ENCODE data around the gene NAA15.

NAA15 gene

DNA sequence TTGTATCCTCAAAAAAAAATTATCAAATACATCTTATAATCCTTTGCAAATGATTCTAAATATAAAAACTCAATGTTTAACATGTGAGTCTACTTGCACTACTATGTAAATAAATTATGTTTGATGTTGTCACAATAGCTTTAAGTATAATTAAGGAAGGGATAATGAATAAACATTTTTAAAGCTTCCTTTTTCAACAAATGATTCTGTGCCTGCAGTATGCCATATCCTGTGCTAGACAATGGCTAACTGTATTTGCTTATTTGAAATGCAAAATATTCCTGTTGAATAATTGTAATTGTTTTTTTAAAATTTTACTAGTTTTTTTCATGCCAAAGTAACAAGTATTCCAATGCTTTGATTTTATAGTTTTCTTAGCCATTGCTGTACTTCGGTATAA, 60.0 kb downstream of the NAA15 start:
- no peaks in the 10 kb centered on the region for H3K27me3 Mint-ChIP-seq (ENCODE audit: low read depth)
- H3K27ac Mint-ChIP-seq = no peak overlapping the region
- H3K36me3 Mint-ChIP-seq (ENCODE audit: low read depth) = peaks cover 56% of the 10 kb centered on the region
- no peak overlapping the region for H3K4me3 Mint-ChIP-seq
- TF ChIP-seq, protein P1, sequence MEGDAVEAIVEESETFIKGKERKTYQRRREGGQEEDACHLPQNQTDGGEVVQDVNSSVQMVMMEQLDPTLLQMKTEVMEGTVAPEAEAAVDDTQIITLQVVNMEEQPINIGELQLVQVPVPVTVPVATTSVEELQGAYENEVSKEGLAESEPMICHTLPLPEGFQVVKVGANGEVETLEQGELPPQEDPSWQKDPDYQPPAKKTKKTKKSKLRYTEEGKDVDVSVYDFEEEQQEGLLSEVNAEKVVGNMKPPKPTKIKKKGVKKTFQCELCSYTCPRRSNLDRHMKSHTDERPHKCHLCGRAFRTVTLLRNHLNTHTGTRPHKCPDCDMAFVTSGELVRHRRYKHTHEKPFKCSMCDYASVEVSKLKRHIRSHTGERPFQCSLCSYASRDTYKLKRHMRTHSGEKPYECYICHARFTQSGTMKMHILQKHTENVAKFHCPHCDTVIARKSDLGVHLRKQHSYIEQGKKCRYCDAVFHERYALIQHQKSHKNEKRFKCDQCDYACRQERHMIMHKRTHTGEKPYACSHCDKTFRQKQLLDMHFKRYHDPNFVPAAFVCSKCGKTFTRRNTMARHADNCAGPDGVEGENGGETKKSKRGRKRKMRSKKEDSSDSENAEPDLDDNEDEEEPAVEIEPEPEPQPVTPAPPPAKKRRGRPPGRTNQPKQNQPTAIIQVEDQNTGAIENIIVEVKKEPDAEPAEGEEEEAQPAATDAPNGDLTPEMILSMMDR (IDR thresholded peaks at IDR 0.05; ENCODE audit: unreplicated experiment in 3 of 3) = no peak
- H3K9me3 Mint-ChIP-seq = no peaks in the 10 kb centered on the region
- H3K4me1 Mint-ChIP-seq = no peaks in the 10 kb centered on the region

DNA sequence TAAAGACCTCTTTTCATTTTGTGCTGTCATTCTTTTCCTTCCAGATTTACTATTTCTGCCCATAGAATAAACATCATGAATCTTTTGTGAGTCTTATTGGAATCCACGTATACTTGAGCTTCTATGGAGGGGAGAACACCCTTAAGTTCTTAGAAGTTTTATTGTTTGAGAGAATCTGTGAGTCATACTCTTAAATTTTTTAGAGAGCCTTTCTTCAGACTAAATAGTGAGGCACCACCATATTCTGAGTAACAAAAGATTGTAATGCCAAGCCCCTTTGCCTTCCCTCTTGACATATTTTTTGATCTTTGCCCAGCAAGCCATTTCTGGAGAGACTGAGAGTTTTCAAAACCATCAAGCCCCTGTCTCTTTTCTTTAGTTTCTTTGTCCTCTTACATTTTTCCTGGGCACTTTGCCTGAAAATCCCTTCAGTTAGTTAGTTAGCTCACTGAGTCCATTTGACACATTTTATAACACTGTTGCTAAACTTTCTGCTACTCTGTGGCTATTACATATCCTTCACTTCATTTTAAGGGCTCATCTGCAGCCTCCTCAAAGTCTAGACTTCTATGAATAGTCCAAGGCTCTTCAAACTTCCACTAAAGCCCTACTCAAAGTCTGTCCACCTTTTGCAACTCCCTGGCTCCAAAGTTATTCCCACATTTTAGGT, 66.3 kb downstream of the NAA15 start:
- Mint-ChIP-seq H3K4me1 (peaks cover 11% of the 10 kb centered on the region), H3K36me3 (ENCODE audit: low read depth) (peaks cover 73% of the 10 kb centered on the region), H3K27me3 (ENCODE audit: low read depth) (no peaks in the 10 kb centered on the region), H3K9me3 (no peaks in the 10 kb centered on the region), H3K27ac (peak overlapping the region; percentile 51 to 73 (median 63)), H3K4me3 (no peak overlapping the region)
- TF ChIP-seq, protein P1 (IDR thresholded peaks at IDR 0.05; ENCODE audit: unreplicated experiment in 3 of 3) = no peak

- H3K36me3 Mint-ChIP-seq (ENCODE audit: low read depth) = peaks cover 68% of the 10 kb centered on the region
These were observed 67.7 kb downstream of the NAA15 start for GRCh38 chr4:139368998-139369397.

DNA sequence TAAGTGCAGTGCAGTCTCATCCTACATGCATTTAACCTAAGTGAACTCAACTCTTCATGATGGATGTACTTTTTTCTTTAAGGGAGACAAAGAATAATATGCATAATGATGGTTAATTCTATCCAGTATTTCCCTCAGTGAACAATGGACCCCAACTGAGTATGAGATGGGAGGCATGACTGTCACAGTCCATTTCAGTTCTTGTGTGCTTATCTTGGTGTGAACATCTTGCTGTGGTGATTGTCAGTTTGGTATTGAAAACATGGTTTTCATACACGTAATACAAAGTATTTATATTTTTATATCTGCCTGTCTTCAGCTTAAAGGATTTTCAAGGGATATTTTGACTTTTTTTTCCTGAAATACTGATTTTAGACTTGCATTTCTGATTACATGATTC, 72.9 kb downstream of the NAA15 start:
- Mint-ChIP-seq H3K36me3 (ENCODE audit: low read depth) (peaks cover 55% of the 10 kb centered on the region), H3K27me3 (ENCODE audit: low read depth) (no peaks in the 10 kb centered on the region), H3K4me1 (no peaks in the 10 kb centered on the region), H3K4me3 (no peak overlapping the region), H3K27ac (no peak overlapping the region), H3K9me3 (no peaks in the 10 kb centered on the region)
- TF ChIP-seq, protein P1 (IDR thresholded peaks at IDR 0.05; ENCODE audit: unreplicated experiment in 3 of 3) = no peak

More at GRCh38 chr4:139368998-139369397, 67.7 kb downstream of the NAA15 start:
- no peaks in the 10 kb centered on the region for H3K9me3 Mint-ChIP-seq
- no peaks in the 10 kb centered on the region for H3K27me3 Mint-ChIP-seq (ENCODE audit: low read depth)
- H3K4me3 Mint-ChIP-seq = no peak overlapping the region
- H3K27ac Mint-ChIP-seq = peak overlapping the region in 2 of 3 experiments; percentile 68 to 77
- TF ChIP-seq, protein P1 (IDR thresholded peaks at IDR 0.05; ENCODE audit: unreplicated experiment in 3 of 3) = no peak
- peaks cover 11% of the 10 kb centered on the region for H3K4me1 Mint-ChIP-seq

DNA sequence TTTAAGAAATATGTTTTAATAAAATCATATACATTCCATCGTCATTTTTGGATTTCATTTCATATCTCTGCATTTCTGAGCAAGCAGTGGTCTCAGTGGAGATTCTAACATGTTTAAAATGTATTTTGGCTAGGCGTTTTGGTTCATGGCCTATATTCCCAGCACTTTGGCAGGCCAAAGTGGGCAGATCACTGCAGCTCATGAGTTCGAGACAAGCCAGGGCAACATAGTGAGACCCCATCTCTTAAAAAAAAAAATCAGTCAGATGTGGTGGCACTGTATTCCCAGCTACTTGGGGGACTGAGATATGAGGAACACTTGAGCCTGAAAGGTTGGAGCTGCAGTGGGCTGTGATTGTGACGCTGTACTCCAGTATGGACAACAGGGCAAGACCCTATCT, 85.1 kb downstream of the NAA15 start:
- Mint-ChIP-seq H3K4me3 (no peak overlapping the region), H3K36me3 (ENCODE audit: low read depth) (peaks cover 41% of the 10 kb centered on the region), H3K27me3 (ENCODE audit: low read depth) (no peaks in the 10 kb centered on the region), H3K27ac (no peak overlapping the region), H3K9me3 (no peaks in the 10 kb centered on the region), H3K4me1 (no peaks in the 10 kb centered on the region)
- TF ChIP-seq, protein P1 (IDR thresholded peaks at IDR 0.05; ENCODE audit: unreplicated experiment in 3 of 3) = no peak

DNA sequence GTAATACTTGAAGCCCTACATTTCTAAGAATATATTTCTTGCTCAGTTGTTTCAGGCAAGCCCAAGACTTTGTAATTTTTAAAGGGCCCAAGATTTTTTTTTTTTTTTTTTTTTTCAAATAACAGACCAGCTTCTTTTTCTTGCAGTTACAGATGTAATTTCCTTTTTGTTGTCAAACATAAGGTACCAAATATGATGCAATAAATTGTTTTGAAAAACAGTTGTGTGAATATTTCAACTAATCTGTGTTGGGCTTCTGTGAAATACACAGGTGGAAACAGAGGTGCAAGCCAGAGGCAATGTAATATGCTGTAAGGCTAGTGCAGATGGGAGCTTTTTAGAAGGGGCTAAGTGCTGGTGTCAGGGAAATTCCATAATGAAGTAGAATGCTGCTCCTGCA, 87.8 kb downstream of the NAA15 start:
- TF ChIP-seq, protein P1 (IDR thresholded peaks at IDR 0.05; ENCODE audit: unreplicated experiment in 3 of 3) = no peak

More for the DNA sequence above, 87.8 kb downstream of the NAA15 start:
- H3K4me1 Mint-ChIP-seq = no peaks in the 10 kb centered on the region
- H3K4me3 Mint-ChIP-seq = no peak overlapping the region
- no peaks in the 10 kb centered on the region for H3K27me3 Mint-ChIP-seq (ENCODE audit: low read depth)
- H3K27ac Mint-ChIP-seq = no peak overlapping the region
- no peaks in the 10 kb centered on the region for H3K9me3 Mint-ChIP-seq
- peaks cover 55% of the 10 kb centered on the region for H3K36me3 Mint-ChIP-seq (ENCODE audit: low read depth)
